ENCODE data around the gene SMIM21.

SMIM21 gene

GRCh38 chr18:75427603-75428002 is at the start of gene SMIM21:
SMIM21 (minus strand) TSS chr18:75427703; CDS start chr18:75427563, 140 bp downstream.
- no peak for DNase-seq (ENCODE audit: low read depth in 2 of 2)

DNA sequence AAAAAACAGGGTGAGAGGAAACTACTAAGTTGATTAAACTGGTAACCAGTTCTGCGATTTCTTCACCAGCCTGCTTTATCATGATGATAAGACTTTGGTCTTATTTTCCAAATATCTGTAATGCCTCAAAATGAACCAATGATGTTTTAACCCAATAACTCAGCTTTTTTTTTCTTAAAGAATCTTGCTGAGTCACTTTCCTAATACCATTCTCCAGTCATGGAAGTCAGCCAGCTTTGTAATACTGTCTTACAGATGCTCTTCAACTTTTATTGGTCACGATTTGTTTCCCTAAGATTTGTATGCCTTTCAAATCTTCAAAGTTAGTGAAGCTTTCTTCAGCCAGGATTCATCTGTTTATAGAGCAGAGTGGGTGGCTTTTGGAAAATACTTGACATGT is 47.7 kb upstream of the SMIM21 start:
- DNase-seq (ENCODE audit: low read depth in 2 of 2) = no peak

DNA sequence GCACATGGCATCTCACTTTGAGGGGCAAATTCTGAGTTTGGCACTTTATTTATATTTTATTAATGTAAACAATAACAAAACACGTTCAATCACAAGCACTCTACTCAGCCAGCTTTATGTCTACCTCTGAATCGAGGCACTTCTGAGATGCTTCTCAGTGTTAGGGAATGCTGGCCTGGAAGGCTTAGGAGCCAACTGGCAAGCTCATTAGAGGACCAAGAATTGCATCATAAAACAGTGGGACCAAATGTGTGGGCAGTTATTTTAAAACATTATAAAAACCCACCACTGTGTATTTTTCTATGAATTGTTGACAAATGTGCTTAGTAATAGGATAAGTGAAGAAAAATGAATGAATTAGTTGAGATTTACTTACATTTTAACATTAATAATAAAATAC is 46.8 kb upstream of the SMIM21 start:
- DNase-seq (ENCODE audit: low read depth in 2 of 2) = no peak

GRCh38 chr18:75473316-75473715 is 45.8 kb upstream of the SMIM21 start:
- DNase-seq (ENCODE audit: low read depth in 2 of 2) = no peak

DNA sequence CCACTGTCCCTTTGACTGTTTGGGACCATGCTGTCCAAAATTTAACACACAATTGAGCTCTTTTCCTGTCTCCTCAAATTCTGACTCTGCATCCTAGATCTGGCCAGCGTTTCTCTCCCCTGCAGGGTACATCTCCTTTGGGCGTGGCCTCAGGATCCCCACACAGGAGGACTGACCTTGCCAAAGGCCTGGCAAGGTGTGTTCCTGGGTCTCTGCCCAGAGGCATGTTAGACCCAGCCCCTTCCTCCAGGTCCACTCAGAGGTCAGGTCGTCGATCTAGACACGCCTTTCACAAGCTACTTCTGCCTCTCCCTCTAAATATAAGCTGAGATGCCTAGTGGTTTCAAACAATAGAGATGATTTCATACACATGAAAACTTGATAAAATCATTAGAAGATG is 45.4 kb upstream of the SMIM21 start:
- DNase-seq (ENCODE audit: low read depth in 2 of 2) = no peak

- DNase-seq (ENCODE audit: low read depth in 2 of 2) = no peak
Measured at GRCh38 chr18:75472396-75472795, 44.9 kb upstream of the SMIM21 start.

DNA sequence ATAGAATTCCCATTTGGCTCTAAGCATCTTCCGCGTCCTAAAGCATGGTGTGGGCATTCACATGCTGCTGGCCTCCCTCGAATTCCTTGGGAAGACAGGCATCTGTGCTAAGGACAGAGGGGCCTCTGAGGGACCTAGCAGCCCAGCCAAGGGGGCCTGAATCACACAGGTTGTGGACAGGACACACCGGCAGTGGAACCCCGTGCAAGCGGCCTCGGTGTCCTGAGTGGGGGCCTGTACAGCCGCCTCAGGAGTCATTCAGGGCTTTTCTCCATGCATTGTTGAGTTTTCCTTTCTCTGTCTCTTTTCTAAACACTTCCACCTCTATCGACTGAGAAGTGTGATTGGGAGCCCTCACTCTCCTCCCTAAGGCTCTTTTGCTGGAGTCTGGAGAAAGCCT is 44.3 kb upstream of the SMIM21 start:
- DNase-seq (ENCODE audit: low read depth in 2 of 2) = no peak

DNA sequence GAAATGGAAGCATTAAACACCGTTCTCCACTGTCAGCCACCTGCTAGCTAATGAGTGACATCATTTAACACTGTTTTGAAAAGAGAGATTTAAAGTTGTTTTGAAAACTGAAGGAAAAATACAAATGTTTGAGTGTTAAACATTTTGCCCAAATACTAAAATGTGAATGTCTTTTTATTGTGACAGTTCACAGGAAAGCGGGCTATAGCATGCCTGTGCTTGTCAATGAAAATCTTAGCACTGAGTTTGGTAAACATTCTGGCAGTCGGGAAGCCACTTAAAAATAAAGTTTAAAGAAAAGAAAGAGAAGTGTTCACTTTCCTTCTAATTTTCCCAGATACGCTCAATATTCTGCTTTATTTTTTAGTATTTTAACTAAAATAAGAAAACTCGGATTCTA is 40.3 kb upstream of the SMIM21 start:
- DNase-seq (ENCODE audit: low read depth in 2 of 2) = no peak

- no peak for DNase-seq (ENCODE audit: low read depth in 2 of 2)
Measured at GRCh38 chr18:75467281-75467795, 39.8 kb upstream of the SMIM21 start.

DNA sequence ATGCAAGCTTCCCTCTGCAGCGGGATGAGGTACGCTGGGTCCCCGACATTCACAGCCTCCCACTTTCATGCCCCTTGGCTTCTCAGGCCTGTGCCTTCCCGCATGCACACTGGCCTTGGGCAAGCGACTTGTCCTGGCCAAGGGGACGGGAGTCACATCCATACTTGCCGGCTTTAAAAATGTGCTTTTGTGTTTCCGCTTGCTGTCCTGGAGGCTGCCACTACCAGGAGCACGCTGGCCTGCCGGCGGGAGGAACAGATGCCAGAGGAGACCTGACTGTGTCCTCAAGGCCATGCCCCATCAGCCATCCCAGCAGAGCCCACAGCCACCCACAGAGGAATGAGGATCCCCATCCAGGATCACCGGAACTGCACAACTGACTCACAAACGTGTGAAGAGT is 36.9 kb upstream of the SMIM21 start:
- DNase-seq (ENCODE audit: low read depth in 2 of 2) = no peak

DNA sequence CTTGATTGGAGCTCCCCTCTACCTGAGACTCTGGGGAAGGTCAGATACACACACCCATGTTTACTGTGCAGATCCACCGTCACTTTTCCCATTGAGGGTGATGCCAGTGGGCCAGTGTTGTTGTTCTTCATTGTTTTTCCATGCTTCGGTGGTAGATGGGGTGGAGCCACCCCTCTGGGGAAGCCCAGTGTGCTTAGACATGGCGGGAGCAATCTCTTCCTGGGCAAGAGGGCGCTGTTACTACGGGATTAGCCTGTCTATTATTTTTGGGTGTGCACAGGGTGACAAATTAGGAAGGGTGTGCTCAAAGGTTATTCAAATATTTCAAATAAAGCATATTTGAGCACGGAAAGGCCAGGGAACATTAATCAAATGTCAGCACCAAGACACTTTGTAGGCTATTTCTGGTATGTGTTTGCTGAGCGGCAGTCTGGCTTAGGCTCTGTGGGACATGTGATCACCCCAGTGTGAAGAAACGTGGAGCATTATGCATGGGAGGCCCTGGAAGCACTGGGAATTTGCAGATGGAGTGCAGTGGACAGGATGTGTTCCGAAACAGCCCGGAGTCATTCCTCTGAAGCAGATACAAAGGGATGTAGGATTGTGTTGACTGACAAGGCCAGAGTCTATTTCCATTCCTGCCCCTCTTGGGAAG is 34.8 kb upstream of the SMIM21 start:
- DNase-seq (ENCODE audit: low read depth in 2 of 2) = no peak

DNA sequence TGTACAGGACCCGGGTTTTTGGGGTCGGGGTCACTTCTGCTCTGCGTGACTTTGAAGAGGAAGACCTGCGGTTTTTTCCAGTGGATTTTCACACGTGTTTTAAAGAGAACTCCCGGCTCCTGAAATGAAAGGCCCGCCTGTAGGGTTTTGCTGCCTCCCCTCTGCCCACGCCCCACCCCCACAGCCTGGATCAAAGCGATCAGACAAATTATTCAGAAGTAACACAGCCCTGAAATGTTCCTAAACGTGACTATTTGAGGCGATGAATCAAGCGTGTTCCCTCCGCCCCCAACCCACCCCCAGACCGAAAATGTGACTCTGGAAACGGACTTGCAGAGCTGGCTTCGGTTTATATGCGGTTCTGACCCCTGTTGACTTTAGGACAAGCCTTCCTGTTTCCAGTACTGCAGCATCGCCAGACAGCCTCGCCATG is 28.7 kb upstream of the SMIM21 start:
- DNase-seq (ENCODE audit: low read depth in 2 of 2) = peak; percentile 46 to 50

- peak in 1 of 2 donors; percentile 3 for DNase-seq (ENCODE audit: low read depth in 2 of 2)
Measured at GRCh38 chr18:75455249-75456198, 28.0 kb upstream of the SMIM21 start.

DNA sequence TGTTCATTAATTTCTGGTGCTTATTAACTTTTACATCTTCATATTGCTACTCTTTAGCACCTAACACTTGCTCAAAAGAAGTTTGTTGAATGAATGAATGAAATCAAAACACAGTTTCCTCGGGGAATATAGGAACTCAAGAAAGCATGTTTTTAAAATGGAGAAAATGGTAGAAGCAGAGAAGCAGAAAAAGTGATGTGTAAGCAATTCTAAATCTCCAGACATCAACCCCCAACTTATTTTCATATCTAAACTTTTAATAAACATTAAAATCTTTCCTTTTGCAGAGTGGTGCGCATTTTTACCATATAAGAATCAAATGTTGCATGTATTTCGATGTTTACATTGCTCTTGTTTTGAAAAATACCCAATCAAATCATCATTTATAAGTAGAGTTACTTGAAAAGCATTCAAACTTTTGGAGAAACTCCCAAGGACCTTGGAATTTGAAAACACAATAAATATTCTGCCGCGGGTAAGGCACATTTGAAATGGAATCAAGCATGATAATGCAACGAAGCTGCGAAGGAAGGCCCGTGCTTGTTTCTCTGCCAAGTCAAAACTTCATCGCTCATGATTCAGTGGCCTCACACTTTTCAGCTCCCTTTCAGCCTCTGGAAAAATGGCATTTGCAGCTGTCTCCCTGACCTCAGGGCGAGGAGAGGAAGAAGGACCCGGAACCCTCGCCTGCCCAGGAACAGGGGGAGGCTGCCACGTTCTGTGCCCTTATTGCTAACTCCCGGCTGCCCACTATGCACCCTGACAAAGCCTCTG is 26.7 kb upstream of the SMIM21 start:
- DNase-seq (ENCODE audit: low read depth in 2 of 2) = no peak

DNA sequence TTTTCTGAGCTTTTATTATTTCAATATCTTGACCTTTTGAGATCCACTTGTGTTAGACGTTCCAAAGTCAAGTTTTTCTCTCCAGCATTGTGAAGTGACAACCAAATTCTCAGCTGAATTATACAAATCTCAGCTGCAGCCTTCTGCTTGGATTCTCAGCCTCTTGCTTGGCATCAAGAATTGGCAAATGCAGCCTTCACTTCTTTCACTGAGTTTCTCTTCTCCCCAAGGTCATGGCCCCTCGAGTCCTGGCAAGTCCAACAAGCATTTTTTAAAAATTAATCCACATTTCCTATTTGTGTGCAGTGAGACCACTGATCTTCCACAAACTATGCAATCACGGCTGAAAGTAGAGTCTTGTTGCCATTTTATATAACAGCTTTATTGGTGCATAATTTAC is 23.4 kb upstream of the SMIM21 start:
- no peak for DNase-seq (ENCODE audit: low read depth in 2 of 2)

DNA sequence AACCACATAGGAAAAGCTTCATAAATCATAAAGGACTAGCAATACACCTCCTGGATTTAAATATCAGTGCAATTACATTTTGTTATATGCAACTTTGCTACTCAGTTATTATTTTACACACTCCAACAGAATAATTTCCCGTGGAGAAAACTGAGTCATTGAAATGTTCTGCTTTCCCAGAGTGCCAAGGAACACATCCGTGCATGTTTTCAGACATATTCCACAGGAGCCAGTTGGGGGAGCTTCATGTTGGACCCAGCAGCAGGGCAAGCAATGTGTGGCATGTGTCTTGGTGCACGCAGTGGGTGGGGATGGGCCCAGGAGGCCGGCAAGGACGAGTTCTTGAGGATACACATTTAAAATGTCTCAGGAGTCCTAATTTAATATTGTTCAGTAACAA is 14.4 kb upstream of the SMIM21 start:
- no peak for DNase-seq (ENCODE audit: low read depth in 2 of 2)

DNA sequence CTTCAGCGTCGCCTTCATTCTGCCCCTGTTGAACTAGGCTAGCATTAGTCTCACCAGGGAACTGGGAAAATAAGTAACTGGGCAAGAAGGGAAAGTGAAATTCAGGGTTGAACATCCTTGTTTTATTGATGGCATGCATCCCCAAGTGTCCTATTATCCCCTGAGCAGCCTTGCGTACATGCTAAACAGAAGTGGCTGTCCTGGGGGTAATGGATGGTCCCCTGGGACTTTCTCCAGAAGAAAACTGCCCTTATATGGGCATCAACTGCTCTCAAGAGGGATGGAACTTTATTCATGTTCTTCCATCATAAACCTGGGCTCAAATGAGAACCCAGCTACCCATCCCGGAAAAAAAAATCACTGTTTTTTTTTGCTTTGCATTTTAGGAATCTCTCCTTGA is 11.8 kb upstream of the SMIM21 start:
- no peak for DNase-seq (ENCODE audit: low read depth in 2 of 2)

DNA sequence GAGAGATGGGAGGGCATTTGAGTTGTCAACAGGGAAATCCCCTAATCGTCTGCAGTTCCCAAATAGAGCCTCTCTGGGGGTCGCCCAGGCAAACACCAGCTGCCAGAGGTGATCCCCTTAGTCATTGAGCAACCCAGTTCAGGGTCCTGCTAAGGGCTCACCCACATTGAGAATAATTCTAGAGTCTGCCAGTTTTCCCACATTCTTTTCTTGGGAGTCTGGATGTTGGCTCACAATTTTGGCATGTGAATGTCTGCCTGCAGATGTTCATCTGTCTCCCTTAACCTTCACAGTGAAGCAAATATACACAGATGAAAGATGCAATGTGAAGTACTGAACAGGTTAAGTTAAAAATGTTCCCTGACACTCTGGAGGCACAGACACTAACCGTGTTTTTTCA is 11.4 kb upstream of the SMIM21 start:
- DNase-seq (ENCODE audit: low read depth in 2 of 2) = no peak

- no peak for DNase-seq (ENCODE audit: low read depth in 2 of 2)
Measured at GRCh38 chr18:75437979-75438378, 10.5 kb upstream of the SMIM21 start.

- no peak for DNase-seq (ENCODE audit: low read depth in 2 of 2)
Measured at GRCh38 chr18:75433098-75433497, 5.6 kb upstream of the SMIM21 start.

GRCh38 chr18:75429975-75430374 is 2.5 kb upstream of the SMIM21 start:
- no peak for DNase-seq (ENCODE audit: low read depth in 2 of 2)

DNA sequence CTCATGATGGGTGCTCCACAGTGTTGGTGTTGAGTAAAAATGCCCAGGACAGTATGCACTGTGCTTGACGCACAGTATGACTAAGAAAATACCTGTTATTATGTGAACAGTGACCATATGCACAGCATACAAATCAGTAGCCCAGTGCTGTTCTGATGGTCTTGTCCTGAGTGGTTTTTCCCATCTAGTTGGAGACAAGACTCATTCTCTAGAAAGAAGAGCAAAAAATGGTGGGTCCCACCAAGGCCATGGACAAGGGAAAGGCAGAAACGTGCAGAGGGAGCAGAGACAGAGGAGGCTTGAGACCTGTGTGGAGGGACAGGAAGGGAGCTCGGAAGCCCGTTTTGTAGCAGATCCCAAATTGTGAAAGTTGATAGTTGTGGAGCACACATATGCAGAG is 987 bp upstream of the SMIM21 start:
- no peak for DNase-seq (ENCODE audit: low read depth in 2 of 2)
